GM23248 (cell line): Measurements from ENCODE around the gene ACTN4. TPM values are rescaled to one million over a fixed set of nuclear protein-coding genes. Genes with fewer than 3 reads are reported as not detected.

Experiments
- DNase-seq: peaks from one replicate; pipeline ENCODE4 v3.0.0-alpha.2; 2015
- H2AFZ ChIP-seq: fragments of 200-600 bp; sonication (generic); 2 replicates; pipeline ENCODE4 v1.6.1; 2016; ENCODE audit warnings: antibody characterized with exemption
- H3F3A ChIP-seq: fragments of 200-600 bp; sonication (generic); 2 replicates; pipeline ENCODE4 v1.6.1; 2016; ENCODE audit warnings: mild to moderate bottlenecking, antibody characterized with exemption, mixed run types; ENCODE audit not compliant: insufficient read depth
- H3K27ac ChIP-seq: fragments of 200-600 bp; sonication (generic); 2 replicates; pipeline ENCODE4 v1.5.1; 2016; ENCODE audit warnings: mild to moderate bottlenecking
- H3K27me3 ChIP-seq: fragments of 200-600 bp; sonication (generic); replicated peaks from 2 replicates; pipeline ENCODE4 v1.6.1; 2016; ENCODE audit warnings: mild to moderate bottlenecking; ENCODE audit not compliant: insufficient read depth
- H3K36me3 ChIP-seq: fragments of 200-600 bp; sonication (generic); 2 replicates; pipeline ENCODE4 v1.6.1; 2016; ENCODE audit warnings: low read depth, mild to moderate bottlenecking
- H3K4me1 ChIP-seq: fragments of 200-600 bp; sonication (generic); 2 replicates; pipeline ENCODE4 v1.6.1; 2016; ENCODE audit warnings: mild to moderate bottlenecking; ENCODE audit not compliant: insufficient read depth
- H3K4me2 ChIP-seq: fragments of 200-600 bp; sonication (generic); one replicate; pipeline ENCODE4 v1.6.1; 2016; ENCODE audit warnings: mild to moderate bottlenecking; ENCODE audit not compliant: unreplicated experiment
- H3K4me3 ChIP-seq: fragments of 200-600 bp; sonication (generic); 2 replicates; pipeline ENCODE4 v1.5.1; 2016; ENCODE audit warnings: mild to moderate bottlenecking
- H3K79me2 ChIP-seq: fragments of 200-600 bp; sonication (generic); 2 replicates; pipeline ENCODE4 v1.6.1; 2016; ENCODE audit warnings: mild to moderate bottlenecking; ENCODE audit not compliant: insufficient read depth
- H3K9ac ChIP-seq: fragments of 200-600 bp; sonication (generic); 2 replicates; pipeline ENCODE4 v1.6.1; 2016; ENCODE audit warnings: mild to moderate bottlenecking
- H3K9me2 ChIP-seq: fragments of 200-600 bp; sonication (generic); 2 replicates; pipeline ENCODE4 v1.6.1; 2016; ENCODE audit warnings: mixed run types, mild to moderate bottlenecking, moderate library complexity; ENCODE audit not compliant: insufficient read depth
- H3K9me3 ChIP-seq: fragments of 200-600 bp; sonication (generic); one replicate; pipeline ENCODE4 v1.6.1; 2017; ENCODE audit warnings: low read depth
- H4K20me1 ChIP-seq: fragments of 200-600 bp; sonication (generic); 2 replicates; pipeline ENCODE4 v1.6.0; 2016; ENCODE audit not compliant: insufficient read depth
- EZH2 ChIP-seq: fragments of 200-600 bp; sonication (generic); IDR thresholded peaks from 2 replicates; pipeline ENCODE4 v1.6.1; 2018; ENCODE audit warnings: antibody characterized with exemption, mild to moderate bottlenecking; ENCODE audit not compliant: insufficient read depth, poor library complexity, severe bottlenecking
- EZH2phosphoT487 ChIP-seq: fragments of 200-600 bp; sonication (generic); IDR thresholded peaks from 2 replicates; pipeline ENCODE4 v1.6.1; 2018; ENCODE audit warnings: antibody characterized with exemption, moderate library complexity, mild to moderate bottlenecking, low read depth; ENCODE audit not compliant: insufficient read depth
- WGBS, 2 experiments: methylation state at CpG; one replicate each; pipeline ENCODE4 v1.1.6; 2015 to 2017; ENCODE audit warnings: low lambda C conversion rate in 2 of 2, low coverage in 1 of 2; ENCODE audit errors: missing lambda C conversion rate in 2 of 2; 5-methylcytosine and 5-hydroxymethylcytosine counted together
- in situ Hi-C: fragments of 300-500 bp; cut with MboI; formaldehyde crosslinking; loops from 2 replicates; pipeline ENCODE4 v1.15.0; 2020
- polyA plus RNA-seq: library from polyadenylated mRNA; unstranded; fragments of >200 nt; fragmentation: Nextera tagmentation; extraction: Ambion mirVana; gene quantifications from 2 replicates; pipeline ENCODE4 v1.2.1, GENCODE V29; 2016
- total RNA-seq: library from RNA; depleted of rRNA; stranded (reverse); fragments of >200 nt; shearing (Covaris generic); gene quantifications from 2 replicates; pipeline ENCODE4 v1.2.3, GENCODE V29; 2014

ACTN4 gene
- total and polyA plus RNA-seq, 2 experiments from 2014 or later, result 84.6 to 477 TPM

- H3K27ac ChIP-seq, result no peak overlapping the region
- no peaks in the 10 kb centered on the region for H4K20me1 ChIP-seq
- no peaks in the 10 kb centered on the region for H3K4me1 ChIP-seq
- no peaks in the 10 kb centered on the region for H3K27me3 ChIP-seq
- in situ Hi-C loops, result no loop called here
- 89 to 94% methylated on average over 20 of the region's 20 CpGs for WGBS, 2 experiments
- H3K9me3 ChIP-seq, result no peaks in the 10 kb centered on the region
- no peak overlapping the region for H3K4me2 ChIP-seq
- H2AFZ ChIP-seq, result no peak overlapping the region
- no peak for DNase-seq
- H3K36me3 ChIP-seq, result peaks cover 57% of the 10 kb centered on the region
- peaks cover 70% of the 10 kb centered on the region for H3K79me2 ChIP-seq
- no peak overlapping the region for H3K4me3 ChIP-seq
- no peak overlapping the region for H3K9ac ChIP-seq
- H3K9me2 ChIP-seq, result no peaks in the 10 kb centered on the region
- H3F3A ChIP-seq, result no peaks in the 10 kb centered on the region
- no peak for TF ChIP-seq EZH2
- no peak for TF ChIP-seq EZH2phosphoT487
Observed at GRCh38 chr19:38721496-38721895, 74.0 kb downstream of the ACTN4 start.

- Histone ChIP-seq H3K9me3 (no peaks in the 10 kb centered on the region), H3F3A (no peaks in the 10 kb centered on the region), H2AFZ (no peak overlapping the region), H3K9ac (no peak overlapping the region), H3K4me2 (no peak overlapping the region), H3K27ac (no peak overlapping the region), H3K27me3 (no peaks in the 10 kb centered on the region), H3K4me3 (no peak overlapping the region), H3K4me1 (no peaks in the 10 kb centered on the region), H3K79me2 (peaks cover 65% of the 10 kb centered on the region), H3K36me3 (peaks cover 55% of the 10 kb centered on the region), H4K20me1 (no peaks in the 10 kb centered on the region), H3K9me2 (no peaks in the 10 kb centered on the region)
- no peak for DNase-seq
- TF ChIP-seq EZH2phosphoT487 (no peak), EZH2 (no peak)
- WGBS, 2 experiments, result 73 to 77% methylated on average over 17 of the region's 17 CpGs
- in situ Hi-C loops, result no loop called here
Observed at GRCh38 chr19:38721979-38722773, 74.7 kb downstream of the ACTN4 start.

GRCh38 chr19:38722947-38723605 lies 75.6 kb downstream of the ACTN4 start:
- Histone ChIP-seq H3K9me2 (no peaks in the 10 kb centered on the region), H3K27ac (no peak overlapping the region), H3K4me2 (no peak overlapping the region), H3K4me1 (no peaks in the 10 kb centered on the region), H3K27me3 (no peaks in the 10 kb centered on the region), H2AFZ (no peak overlapping the region), H3K4me3 (no peak overlapping the region), H3K79me2 (peaks cover 58% of the 10 kb centered on the region), H4K20me1 (no peaks in the 10 kb centered on the region), H3K36me3 (peaks cover 50% of the 10 kb centered on the region), H3K9me3 (no peaks in the 10 kb centered on the region), H3K9ac (no peak overlapping the region), H3F3A (no peaks in the 10 kb centered on the region)
- in situ Hi-C loops, result no loop called here
- 93 to 95% methylated on average over 9 to 10 of the region's 10 CpGs for WGBS, 2 experiments
- TF ChIP-seq EZH2phosphoT487 (no peak), EZH2 (no peak)
- DNase-seq, result no peak

- in situ Hi-C loops, result no loop called here
- H4K20me1 ChIP-seq, result no peaks in the 10 kb centered on the region
- 75 to 78% methylated on average over 11 of the region's 11 CpGs for WGBS, 2 experiments
Observed at GRCh38 chr19:38723606-38723965, 76.1 kb downstream of the ACTN4 start.

More at GRCh38 chr19:38723606-38723965, 76.1 kb downstream of the ACTN4 start:
- Histone ChIP-seq H3K4me3 (no peak overlapping the region), H3K9me3 (no peaks in the 10 kb centered on the region), H3K27me3 (no peaks in the 10 kb centered on the region), H3K4me2 (no peak overlapping the region), H3F3A (no peaks in the 10 kb centered on the region), H3K36me3 (peaks cover 50% of the 10 kb centered on the region), H3K9me2 (no peaks in the 10 kb centered on the region), H3K9ac (no peak overlapping the region), H3K4me1 (no peaks in the 10 kb centered on the region), H3K27ac (no peak overlapping the region), H2AFZ (no peak overlapping the region), H3K79me2 (peaks cover 53% of the 10 kb centered on the region)
- TF ChIP-seq EZH2phosphoT487 (no peak), EZH2 (no peak)
- DNase-seq, result no peak
